GM21515 (cell line): ENCODE measurements around the gene VPS11.
"Not testable (repeated sequence)": the region's sequence is repeated elsewhere in the genome, so short reads cannot be mapped to it uniquely, and the experiment has no call there.

Experiments
- ATAC-seq: cut with Tn5 transposase; IDR thresholded peaks from one replicate; pipeline ENCODE4 v1.9.1; 2021; ENCODE audit not compliant: unreplicated experiment

Gene VPS11

DNA sequence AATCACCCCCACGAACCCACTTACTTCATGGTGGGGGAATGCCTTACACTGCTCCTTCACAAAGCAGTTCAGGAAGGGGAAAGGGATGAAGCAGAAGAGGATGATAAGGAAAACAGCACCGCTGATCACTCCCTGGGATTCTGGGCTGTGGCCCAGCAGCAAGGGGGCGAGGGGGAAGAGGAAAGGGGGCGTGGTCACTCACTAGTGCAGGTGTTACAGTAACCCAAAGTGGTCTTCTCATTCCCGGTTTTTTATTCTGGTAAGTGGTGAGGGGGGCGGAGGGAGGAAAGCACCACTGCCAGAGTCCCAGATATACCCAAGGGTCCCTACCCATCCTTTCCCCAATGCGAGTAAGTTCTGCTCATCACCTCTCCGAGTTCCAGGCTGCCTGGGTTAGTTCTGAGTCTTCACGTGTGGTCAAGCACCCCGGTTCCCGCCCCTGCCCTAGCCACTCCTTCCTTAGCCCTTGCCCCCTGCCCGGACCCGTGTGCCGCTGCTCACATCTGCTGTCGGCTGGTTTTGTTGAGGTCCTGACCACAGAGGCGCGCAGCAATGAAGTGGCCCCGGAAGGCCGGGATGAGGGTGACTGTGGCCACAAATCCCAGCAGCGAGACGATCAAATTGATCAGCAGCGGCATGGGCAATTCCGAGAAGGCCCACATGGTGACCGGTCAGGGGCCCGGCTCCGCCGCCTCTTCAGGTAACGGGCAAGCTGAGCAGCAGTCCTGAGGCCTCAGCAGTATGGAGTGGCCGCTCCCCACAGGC lies 33.6 kb downstream of the VPS11 start:
- peak; percentile 17 for ATAC-seq

DNA sequence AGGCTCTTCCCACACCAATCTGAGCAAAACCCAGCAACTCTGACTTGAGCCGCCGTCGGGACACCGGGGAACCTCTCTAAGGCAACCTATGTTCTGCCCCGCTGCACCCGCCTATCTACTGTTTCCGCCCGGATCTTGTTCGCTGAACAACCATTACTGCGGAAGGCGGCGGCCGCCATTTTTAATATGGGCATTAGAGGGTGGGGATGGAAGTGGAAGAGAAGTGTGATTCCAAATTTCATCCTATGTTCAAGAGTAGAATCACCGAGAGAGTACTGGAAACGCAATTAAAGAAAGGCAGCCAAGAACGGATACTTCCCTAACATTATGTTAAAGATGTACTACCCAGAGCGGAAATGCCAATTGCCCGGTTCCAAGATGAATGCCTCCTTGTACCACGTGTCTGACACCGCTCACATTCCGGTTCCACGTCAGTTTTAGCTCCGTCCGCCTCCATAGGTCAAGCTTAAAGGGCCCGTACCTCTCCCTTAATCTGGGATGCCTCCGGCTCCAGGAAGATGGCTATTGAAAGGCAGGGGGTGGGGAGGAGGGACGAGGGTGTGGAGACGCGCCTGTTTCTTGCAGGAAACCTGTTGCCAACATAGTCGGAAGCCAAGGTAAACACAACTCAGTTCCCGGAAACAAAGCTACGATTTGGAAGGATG lies 34.3 kb downstream of the VPS11 start, which contains the start of gene DPAGT1:
Gene DPAGT1, minus strand, starts transcription at position 95 of the 665 bp plus-strand sequence. CDS start 198 bp downstream, outside the sequence.
- ATAC-seq = peak; percentile 69

GRCh38 chr11:119103161-119103664 lies 35.6 kb downstream of the VPS11 start:
- not testable (repeated sequence) for ATAC-seq

- ATAC-seq = no peak
These were observed 36.2 kb downstream of the VPS11 start for GRCh38 chr11:119103793-119104192.

DNA sequence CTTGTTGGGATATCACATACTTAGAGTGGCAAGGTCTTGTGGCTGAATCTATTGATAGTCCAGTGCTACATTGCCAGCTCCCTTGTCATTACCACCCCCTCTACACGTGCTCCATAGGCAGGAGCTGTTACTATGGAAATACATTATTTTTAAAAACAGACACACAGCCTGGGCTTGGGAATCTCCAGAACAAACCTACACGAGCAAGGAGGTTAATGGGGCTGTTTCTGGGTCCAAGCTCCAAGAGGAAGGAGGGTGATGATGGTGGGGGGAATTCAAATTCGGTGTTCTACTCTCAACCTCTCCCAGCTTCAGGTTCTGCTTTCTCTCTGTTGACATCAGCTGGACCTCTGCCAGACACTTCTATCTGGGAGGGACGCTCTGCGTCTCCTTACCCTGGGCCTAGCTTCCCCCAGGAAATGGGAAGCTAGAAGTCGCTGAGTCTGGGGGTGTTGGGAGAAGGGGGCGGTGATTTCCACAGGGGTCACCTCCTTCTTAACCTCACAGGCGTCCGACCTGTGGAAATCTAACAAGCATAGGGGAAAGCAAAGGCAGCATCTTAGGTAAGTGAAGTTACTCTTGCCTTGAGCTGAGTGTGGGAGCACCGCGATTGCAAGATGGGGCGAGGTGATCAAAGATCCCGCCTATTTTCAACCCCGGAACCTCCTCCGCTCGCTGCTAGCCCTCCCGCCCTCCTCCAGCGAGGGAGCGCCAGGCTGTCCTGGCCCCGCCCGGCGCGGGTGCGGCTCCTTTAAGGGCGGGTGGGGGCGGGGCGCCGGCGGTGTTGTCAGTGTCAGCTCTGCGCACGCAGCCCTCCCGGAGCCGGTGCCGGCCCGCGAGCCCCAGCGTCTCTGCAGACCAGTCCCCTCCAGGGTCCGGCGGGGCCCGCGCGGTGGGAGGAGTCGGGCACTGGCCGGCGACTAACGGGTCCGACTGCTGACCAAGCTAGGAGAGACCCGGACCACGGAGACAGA lies 39.2 kb downstream of the VPS11 start, which contains the start of gene C2CD2L:
Gene C2CD2L, plus strand, starts transcription at position 781 of the 974 bp plus-strand sequence. CDS start 398 bp downstream, outside the sequence.
- ATAC-seq = peak; percentile 59

DNA sequence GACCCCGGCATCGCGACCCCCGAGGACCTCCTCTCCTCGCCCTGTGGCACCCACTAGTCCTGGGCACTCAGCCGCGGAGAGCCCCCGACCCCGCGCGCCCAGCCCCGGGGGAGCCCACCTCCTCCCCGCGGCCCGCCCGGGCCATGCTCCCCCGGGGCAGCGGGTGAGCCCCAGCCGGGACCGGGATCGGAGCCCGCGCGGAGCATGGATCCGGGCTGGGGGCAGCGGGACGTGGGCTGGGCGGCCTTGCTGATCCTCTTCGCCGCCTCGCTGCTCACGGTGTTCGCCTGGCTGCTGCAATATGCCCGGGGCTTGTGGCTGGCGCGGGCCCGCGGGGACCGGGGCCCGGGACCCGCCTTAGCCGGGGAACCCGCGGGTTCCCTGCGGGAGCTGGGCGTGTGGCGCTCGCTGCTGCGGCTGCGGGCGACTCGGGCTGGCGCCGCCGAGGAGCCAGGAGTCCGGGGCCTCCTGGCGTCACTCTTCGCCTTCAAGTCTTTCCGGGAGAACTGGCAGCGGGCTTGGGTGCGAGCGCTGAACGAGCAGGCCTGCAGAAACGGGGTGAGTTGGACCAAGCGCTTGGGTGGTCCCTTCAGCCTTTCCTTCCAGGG lies 40.0 kb downstream of the VPS11 start:
- peak; percentile 23 for ATAC-seq

GRCh38 chr11:119108146-119108856 lies 40.7 kb downstream of the VPS11 start:
- ATAC-seq = no peak

- ATAC-seq = no peak
These were observed 41.2 kb downstream of the VPS11 start for GRCh38 chr11:119108857-119109221.

DNA sequence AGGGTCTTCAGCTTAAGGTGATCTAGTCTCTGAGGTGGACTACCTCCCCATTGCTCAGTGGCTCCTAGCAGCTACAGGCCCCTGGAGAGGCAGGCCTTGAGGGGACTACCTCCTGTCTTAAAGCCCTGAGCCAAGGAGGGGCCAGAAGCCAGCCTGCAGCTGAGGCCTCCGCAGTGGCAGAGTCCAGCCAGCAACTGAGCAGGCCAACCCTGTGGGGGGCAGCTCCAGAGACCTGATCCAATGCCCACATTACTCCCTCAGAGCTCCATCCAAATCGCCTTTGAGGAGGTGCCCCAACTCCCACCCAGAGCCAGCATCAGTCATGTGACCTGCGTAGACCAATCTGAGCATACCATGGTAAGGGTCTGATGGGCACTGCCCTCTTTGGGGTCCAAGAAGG lies 42.2 kb downstream of the VPS11 start:
- no peak for ATAC-seq

DNA sequence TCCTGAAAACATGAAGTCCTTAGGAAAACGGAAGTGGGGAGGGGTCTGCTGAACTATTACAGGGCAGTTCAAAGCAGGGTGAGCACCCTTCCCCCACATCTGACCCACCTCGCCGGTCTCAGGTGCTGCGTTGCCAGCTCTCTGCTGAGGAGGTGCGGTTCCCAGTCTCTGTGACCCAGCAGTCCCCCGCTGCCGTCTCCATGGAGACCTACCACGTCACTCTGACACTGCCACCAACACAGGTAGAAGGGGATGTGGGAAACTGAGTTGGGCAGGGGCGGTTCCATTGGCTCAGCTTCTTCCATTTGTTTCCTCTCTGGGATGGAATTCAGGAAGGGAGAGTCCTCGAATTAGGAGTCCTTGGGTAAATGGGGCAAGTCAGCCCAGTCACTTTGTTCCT lies 42.8 kb downstream of the VPS11 start:
- ATAC-seq = no peak

DNA sequence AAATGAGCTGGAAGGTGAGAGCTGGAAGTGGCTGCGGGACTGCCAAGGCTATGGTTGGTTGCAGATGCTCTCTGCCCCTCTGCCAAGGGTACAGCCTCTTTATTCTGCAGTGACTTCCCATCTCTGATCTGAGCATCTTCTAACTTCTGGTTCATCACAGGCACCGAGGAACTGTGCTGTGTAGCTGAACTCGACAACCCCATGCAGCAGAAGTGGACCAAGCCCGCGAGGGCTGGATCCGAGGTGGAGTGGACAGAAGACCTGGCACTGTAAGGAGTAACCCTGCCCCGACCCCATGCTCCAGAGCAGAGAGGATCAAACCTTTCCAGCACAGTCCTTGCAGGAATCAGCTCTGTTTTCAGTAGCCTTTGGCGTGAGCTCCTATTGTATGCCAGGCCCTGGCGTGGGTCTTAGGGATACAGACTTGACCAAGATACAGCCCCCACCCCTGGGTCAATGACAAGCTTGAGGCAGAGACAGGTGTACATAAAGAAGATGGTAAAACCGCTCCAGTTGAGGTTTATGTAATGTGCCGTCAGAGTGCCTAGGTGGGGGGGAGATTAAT lies 43.8 kb downstream of the VPS11 start:
- ATAC-seq = no peak

DNA sequence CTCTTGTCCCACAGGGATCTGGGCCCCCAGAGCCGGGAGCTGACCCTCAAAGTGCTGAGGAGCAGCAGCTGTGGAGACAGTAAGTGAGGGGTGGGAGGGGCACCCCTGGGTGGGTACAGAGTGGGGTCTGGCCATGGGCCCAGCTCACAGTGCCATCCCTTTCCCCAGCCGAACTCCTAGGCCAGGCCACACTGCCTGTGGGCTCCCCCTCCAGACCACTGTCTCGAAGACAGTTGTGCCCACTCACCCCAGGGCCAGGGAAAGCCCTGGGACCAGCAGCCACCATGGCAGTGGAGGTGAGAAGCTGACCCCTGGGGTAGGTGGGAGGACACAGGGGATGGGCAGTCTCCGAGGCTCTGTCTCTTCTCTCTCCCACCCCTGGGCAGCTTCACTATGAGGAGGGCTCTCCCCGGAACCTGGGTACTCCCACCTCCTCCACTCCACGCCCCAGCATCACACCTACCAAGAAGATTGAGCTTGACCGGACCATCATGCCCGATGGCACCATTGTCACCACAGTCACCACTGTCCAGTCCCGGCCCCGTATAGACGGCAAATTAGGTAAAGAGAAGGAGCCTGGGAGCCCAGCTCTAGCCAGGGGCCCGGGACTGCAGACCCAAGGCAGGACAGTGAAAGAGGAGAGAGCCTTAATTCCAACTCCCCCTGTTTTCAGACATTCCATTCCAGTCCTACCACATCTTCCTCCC lies 44.8 kb downstream of the VPS11 start:
- ATAC-seq = no peak

- no peak for ATAC-seq
These were observed 46.1 kb downstream of the VPS11 start for GRCh38 chr11:119113716-119114115.

DNA sequence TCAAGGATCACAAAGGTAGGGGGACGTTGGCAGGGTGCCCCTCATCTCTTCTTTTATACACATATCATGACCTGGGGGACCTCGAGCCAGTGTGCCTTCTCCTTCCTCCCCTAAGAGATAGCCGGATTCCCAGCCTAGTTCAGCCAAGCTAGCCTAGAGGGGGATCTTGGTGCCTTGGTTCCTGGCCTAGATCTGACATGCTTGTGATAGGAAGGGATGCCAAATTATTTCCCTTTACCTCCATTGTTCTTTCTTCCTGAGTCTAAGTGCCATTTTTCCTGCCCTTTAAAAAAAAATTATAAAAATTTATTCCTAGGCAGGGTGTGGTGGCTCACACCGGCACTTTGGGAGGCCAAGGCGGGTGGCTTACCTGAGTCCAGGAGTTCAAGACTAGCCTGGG lies 46.7 kb downstream of the VPS11 start:
- ATAC-seq = no peak

DNA sequence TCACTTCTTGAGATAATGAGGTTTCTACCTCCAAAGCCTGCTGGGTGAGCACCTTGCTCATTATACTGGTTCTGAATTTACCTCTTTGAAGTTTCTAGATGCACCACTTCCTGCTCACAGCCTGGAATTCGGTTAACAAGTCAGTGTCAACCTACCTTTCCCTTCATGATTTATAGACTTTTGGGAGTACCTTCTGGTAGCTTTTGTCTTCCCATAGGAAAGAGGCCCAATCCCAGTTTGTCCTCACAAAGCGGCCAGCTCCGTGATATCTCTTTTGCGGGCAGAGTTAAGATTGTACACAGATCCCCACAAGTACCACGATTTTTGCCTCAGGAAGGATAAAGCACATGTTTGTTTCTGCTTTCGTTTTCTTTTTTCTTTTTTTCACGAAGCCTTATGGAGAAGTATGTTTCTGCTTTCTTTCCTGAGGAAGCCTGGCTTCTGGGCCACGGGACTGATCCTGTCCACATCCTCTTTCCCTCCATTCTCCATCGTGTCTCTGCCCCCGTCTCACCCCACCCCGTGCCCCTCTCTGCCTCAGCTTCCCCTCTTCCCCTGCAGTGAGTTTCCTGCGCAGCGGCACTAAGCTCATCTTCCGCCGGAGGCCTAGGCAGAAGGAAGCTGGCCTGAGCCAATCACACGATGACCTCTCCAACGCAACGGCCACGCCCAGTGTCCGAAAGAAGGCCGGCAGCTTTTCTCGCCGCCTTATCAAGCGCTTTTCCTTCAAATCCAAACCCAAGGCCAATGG lies 48.0 kb downstream of the VPS11 start:
- ATAC-seq = no peak

GRCh38 chr11:119116235-119116594 lies 48.6 kb downstream of the VPS11 start:
- no peak for ATAC-seq

- ATAC-seq = no peak
These were observed 49.0 kb downstream of the VPS11 start for GRCh38 chr11:119116601-119117000.

- no peak for ATAC-seq
These were observed 49.5 kb downstream of the VPS11 start for GRCh38 chr11:119117004-119117706.
